Stomach (tissue), 9 donors: Measurements from ENCODE around the gene SUPT20H. TPM values are rescaled to one million over a fixed set of nuclear protein-coding genes. Genes with fewer than 3 reads are reported as not detected.
A peak's percentile ranks its signal among the peaks of the same experiment; 100 is the strongest.

Experiments
- DNase-seq, 2 donors: peaks; one replicate each; pipeline versions ENCODE4 v3.0.0 to v3.0.0-alpha.2; 2013 to 2019
- H3K27ac ChIP-seq, 5 donors: fragments of 200-600 bp in 4 of 5; sonication (generic) in 4 of 5; one replicate each; pipeline ENCODE4 v1.5.1; 2013 to 2019; ENCODE audit warnings: mild to moderate bottlenecking in 1 of 5, moderate library complexity in 1 of 5
- H3K27me3 ChIP-seq, 3 donors: fragments of 200-600 bp; sonication (generic); one replicate each; pipeline ENCODE4 v1.5.1; 2017 to 2019; ENCODE audit warnings: mixed run types in 1 of 3
- H3K36me3 ChIP-seq, 4 donors: fragments of 200-600 bp; sonication (generic); 1 replicate in 3 of 4; 2 replicates in 1 of 4; pipeline ENCODE4 v1.5.1; 2016 to 2019
- H3K4me1 ChIP-seq, 4 donors: fragments of 200-600 bp; sonication (generic); one replicate each; pipeline ENCODE4 v1.5.1; 2016 to 2019
- H3K4me3 ChIP-seq, 4 donors: fragments of 200-600 bp; sonication (generic) in 3 of 4; one replicate each; pipeline ENCODE4 v1.5.1; 2016 to 2019; ENCODE audit warnings: mild to moderate bottlenecking in 1 of 4
- H3K9me3 ChIP-seq, 4 donors: fragments of 200-600 bp; sonication (generic); one replicate each; pipeline ENCODE4 v1.5.1; 2016 to 2019
- EP300 ChIP-seq: sonication (generic); formaldehyde crosslinking; IDR thresholded peaks from one replicate; pipeline ENCODE4 v1.6.1; 2017; ENCODE audit warnings: antibody characterized with exemption
- POLR2A ChIP-seq, 4 donors: fragments of 450-650 bp; IDR thresholded peaks; one replicate each; pipeline ENCODE4 v1.6.1; 2016; ENCODE audit warnings: antibody characterized with exemption in 4 of 4, control low read depth in 2 of 4, mild to moderate bottlenecking in 1 of 4, moderate library complexity in 1 of 4
- POLR2AphosphoS5 ChIP-seq, 3 donors: sonication (generic); formaldehyde crosslinking; IDR thresholded peaks; one replicate each; pipeline ENCODE4 v1.6.1; 2016; ENCODE audit warnings: antibody characterized with exemption in 3 of 3
- WGBS, 5 donors: extraction: QIAGEN DNeasy Blood & Tissue Kit in 3 of 5; methylation state at CpG; one replicate each; pipeline versions ENCODE4 v1.1.5 to v1.1.7; 2013 to 2018; 5-methylcytosine and 5-hydroxymethylcytosine counted together
- intact Hi-C: fragments of 100-400 bp; cut with DNase I; formaldehyde crosslinking; loops from one replicate; pipeline ENCODE4 v1.15.1; 2023; ENCODE audit warnings: low total_unique reads
- polyA plus RNA-seq, 3 donors: library from polyadenylated mRNA; stranded (reverse); fragments of 200-250 nt; gene quantifications; one replicate each; pipeline ENCODE4 v1.2.3, GENCODE V29; 2013
- total RNA-seq, 5 donors: library from RNA; depleted of rRNA; stranded (reverse); fragments of >200 nt; gene quantifications; one replicate each; pipeline versions ENCODE4 v1.1.0 to v1.2.3, GENCODE V29; 2014 to 2016
- TF ChIP-seq, protein P1 (sequence below), 7 experiments: fragments of 450-650 bp in 4 of 7; fragments of 200-600 bp in 3 of 7; sonication (generic) in 3 of 7; IDR thresholded peaks; one replicate each; pipeline ENCODE4 v1.5.1; 2016 to 2019; ENCODE audit warnings: antibody characterized with exemption in 7 of 7, control low read depth in 2 of 7, mild to moderate bottlenecking in 1 of 7
- donor health status: healthy with polysubstance abuse.
- donor health status: Bipolar disorder and iron deficiency.
- donor health status: healthy.

The SUPT20H gene
- total and polyA plus RNA-seq, 8 donors = 16.9 to 152 (median 57.2) TPM

DNA sequence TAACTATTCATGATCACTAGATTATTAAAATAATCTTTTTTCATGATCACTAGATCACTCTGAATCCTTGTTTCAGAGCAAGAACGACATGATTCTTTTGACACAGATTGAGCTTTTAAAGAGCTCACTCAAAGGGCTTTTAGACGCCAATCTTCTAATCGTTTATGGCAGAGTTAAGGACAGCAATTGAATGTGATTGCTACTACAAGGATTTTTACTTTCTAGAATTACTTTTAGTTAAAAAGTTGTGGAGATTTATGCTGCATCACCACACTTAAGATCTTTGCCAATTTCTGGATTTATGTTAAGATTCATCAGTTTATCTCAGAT lies 57.6 kb downstream of the SUPT20H start:
- H3K27me3 ChIP-seq = no peaks in the 10 kb centered on the region
- intact Hi-C loops = no loop called here
- peaks cover 12 to 46% (median 41%) of the 10 kb centered on the region in 4 donors for H3K36me3 ChIP-seq
- WGBS, 5 donors = 14 to 23% (median 17%) methylated on average over 3 of the region's 3 CpGs
- peak overlapping the region in 1 of 5 donors; percentile 96 for H3K27ac ChIP-seq
- H3K4me3 ChIP-seq = peak overlapping the region in 3 of 4 donors; percentile 92 to 97 (median 94)
- H3K9me3 ChIP-seq = no peaks in the 10 kb centered on the region
- H3K4me1 ChIP-seq = peaks cover 18 to 33% (median 31%) of the 10 kb centered on the region in 4 donors
- DNase-seq = no peak
- TF ChIP-seq, protein P1, sequence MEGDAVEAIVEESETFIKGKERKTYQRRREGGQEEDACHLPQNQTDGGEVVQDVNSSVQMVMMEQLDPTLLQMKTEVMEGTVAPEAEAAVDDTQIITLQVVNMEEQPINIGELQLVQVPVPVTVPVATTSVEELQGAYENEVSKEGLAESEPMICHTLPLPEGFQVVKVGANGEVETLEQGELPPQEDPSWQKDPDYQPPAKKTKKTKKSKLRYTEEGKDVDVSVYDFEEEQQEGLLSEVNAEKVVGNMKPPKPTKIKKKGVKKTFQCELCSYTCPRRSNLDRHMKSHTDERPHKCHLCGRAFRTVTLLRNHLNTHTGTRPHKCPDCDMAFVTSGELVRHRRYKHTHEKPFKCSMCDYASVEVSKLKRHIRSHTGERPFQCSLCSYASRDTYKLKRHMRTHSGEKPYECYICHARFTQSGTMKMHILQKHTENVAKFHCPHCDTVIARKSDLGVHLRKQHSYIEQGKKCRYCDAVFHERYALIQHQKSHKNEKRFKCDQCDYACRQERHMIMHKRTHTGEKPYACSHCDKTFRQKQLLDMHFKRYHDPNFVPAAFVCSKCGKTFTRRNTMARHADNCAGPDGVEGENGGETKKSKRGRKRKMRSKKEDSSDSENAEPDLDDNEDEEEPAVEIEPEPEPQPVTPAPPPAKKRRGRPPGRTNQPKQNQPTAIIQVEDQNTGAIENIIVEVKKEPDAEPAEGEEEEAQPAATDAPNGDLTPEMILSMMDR (IDR thresholded peaks at IDR 0.05) = no peak
- no peak for TF ChIP-seq POLR2A (IDR thresholded peaks at IDR 0.05)
- TF ChIP-seq EP300 = no peak
- TF ChIP-seq POLR2AphosphoS5 (IDR thresholded peaks at IDR 0.05) = no peak

DNA sequence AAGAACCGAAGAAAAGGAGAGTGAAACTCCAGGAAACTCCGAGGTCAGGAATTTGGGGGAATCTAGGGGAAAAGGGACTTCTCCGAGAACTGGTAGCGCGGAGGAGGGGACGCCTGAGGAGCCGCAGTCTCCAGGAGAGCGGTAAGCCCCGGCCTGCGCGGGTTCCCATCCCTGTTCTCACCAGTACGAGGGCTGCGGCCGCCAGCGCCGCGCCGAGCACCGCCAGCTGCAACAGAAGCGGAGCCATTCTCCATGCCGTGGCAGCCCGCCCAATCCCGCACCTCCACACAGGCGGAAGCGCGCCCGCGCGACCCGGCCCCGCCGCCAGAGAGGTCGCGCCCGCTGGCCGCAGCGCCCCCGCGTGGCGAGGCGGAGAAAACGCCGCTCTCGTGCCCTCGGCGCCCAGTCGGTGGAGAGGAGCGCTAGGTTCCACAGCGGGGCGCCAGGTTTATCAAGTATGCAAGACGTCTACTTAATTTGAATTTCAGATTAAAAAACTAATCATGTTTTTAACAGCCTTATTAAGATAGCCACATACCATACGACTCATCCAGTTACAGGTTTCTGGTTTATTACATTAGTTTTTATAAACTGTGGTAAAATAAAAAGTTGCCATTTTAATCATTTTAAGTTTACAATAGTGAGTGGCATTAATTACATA lies 60.3 kb downstream of the SUPT20H start, which contains the start of gene ALG5:
TSS of gene ALG5 (minus strand) at position 287 of the 661 bp plus-strand sequence. CDS start at position 247, 40 bp downstream.
- peak within 1 kb of the TSS; percentile 94 to 100 (median 98) for H3K27ac ChIP-seq
- peaks cover 18 to 47% (median 33%) of the 10 kb centered on the region in 4 donors for H3K4me1 ChIP-seq
- DNase-seq = peak; percentile 92 to 97
- H3K4me3 ChIP-seq = peak within 1 kb of the TSS; percentile 92 to 97 (median 94)
- peaks cover 8 to 35% (median 26%) of the 10 kb centered on the region in 4 donors for H3K36me3 ChIP-seq
- WGBS, 5 donors = 0% methylated on average over 36 to 52 of the region's 52 CpGs
- no peaks in the 10 kb centered on the region for H3K27me3 ChIP-seq
- H3K9me3 ChIP-seq = no peaks in the 10 kb centered on the region
- TF ChIP-seq POLR2AphosphoS5 (IDR thresholded peaks at IDR 0.05) (peak; percentile 63 to 87 (median 85)), POLR2A (IDR thresholded peaks at IDR 0.05) (no peak)
- TF ChIP-seq, protein P1 (IDR thresholded peaks at IDR 0.05) = peak in 5 of 7 experiments; percentile 37 to 98 (median 94)
- intact Hi-C loops = no loop called here

DNA sequence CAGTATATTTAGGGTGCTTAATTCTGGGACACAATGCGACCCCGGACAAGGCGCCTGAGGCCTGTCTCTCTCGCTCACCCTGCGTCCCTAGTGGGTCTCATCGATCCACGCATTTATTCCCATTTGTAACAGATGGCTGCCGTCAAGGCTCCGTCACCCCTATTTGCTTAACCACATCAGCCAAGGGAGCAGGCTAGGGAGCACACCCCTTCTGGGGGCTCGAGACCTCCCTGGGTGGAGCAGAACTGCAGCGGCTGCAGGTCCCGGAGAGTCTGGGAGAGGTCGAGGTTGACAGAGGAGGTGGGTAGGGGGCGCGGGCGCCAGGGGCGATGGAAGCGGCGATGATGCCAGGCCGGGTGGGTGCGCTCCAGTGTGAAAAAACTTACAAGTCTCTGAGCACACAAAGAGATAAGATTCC lies 60.9 kb downstream of the SUPT20H start:
- Histone ChIP-seq H3K9me3 (no peaks in the 10 kb centered on the region), H3K36me3 (peaks cover 13 to 35% (median 27%) of the 10 kb centered on the region in 4 donors), H3K4me3 (peak overlapping the region; percentile 92 to 97 (median 94)), H3K27ac (peak overlapping the region; percentile 91 to 98 (median 96)), H3K4me1 (peaks cover 18 to 47% (median 33%) of the 10 kb centered on the region in 4 donors), H3K27me3 (no peaks in the 10 kb centered on the region)
- intact Hi-C loops = no loop called here
- WGBS, 5 donors = 0 to 1% (median 1%) methylated on average over 21 of the region's 21 CpGs
- TF ChIP-seq POLR2AphosphoS5 (IDR thresholded peaks at IDR 0.05) (no peak), EP300 (no peak), POLR2A (IDR thresholded peaks at IDR 0.05) (no peak)
- TF ChIP-seq, protein P1 (IDR thresholded peaks at IDR 0.05) = no peak
- DNase-seq = peak in 1 of 2 donors; percentile 60

DNA sequence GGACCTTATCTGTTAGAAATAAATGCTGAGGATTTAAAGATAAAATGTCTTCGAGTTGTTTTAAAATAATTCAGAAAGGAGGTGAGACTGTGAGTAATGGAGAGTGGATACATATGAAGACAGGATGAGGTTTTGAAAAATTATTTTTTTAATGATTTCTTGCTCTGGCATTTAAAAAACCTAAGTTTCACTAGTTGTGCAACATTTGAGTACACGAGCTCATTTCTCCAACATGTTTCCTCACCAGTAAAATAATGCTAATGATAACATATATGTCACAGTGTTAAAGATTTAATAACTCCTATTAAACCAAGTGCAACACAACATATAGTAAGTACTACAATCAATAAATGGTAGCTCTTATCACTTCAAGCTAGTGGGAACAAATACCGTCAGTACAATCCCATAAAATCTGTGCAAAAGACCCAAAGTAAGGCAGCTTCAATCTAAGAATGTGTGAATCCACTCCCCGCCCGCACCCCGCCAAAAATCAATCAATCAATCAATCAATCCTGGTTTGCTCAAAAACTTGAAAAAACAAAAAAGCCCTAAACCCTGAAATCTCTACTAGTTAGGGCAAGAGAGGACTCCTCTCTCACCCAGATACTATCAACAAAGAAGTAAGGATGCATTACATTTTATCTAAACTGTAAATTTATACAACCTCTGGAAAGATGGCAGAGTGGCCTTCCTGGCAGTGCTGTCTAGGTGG lies 61.6 kb downstream of the SUPT20H start:
- Histone ChIP-seq H3K36me3 (peaks cover 20 to 35% (median 28%) of the 10 kb centered on the region in 4 donors), H3K4me1 (peaks cover 18 to 47% (median 33%) of the 10 kb centered on the region in 4 donors), H3K27ac (peak overlapping the region in 3 of 5 donors; percentile 94 to 98 (median 96)), H3K4me3 (peak overlapping the region; percentile 92 to 97 (median 94)), H3K27me3 (no peaks in the 10 kb centered on the region), H3K9me3 (no peaks in the 10 kb centered on the region)
- intact Hi-C loops = no loop called here
- DNase-seq = no peak
- TF ChIP-seq, protein P1 (IDR thresholded peaks at IDR 0.05) = no peak
- no peak for TF ChIP-seq POLR2A (IDR thresholded peaks at IDR 0.05)
- no peak for TF ChIP-seq EP300
- no peak for TF ChIP-seq POLR2AphosphoS5 (IDR thresholded peaks at IDR 0.05)
- 35 to 50% (median 46%) methylated on average over 6 of the region's 6 CpGs for whole genome bisulfite sequencing, 5 donors
